Measurements from ENCODE around the gene HIGD2A. TPM values are rescaled to one million over a fixed set of nuclear protein-coding genes. Genes with fewer than 3 reads are reported as not detected.

Gene HIGD2A
- total and polyA plus RNA-seq, 9 of the 15 experiments (the other 6 are each of a cell fraction or from before 2014, with no cell fraction given), result 94.7 to 264 (median 163) TPM

DNA sequence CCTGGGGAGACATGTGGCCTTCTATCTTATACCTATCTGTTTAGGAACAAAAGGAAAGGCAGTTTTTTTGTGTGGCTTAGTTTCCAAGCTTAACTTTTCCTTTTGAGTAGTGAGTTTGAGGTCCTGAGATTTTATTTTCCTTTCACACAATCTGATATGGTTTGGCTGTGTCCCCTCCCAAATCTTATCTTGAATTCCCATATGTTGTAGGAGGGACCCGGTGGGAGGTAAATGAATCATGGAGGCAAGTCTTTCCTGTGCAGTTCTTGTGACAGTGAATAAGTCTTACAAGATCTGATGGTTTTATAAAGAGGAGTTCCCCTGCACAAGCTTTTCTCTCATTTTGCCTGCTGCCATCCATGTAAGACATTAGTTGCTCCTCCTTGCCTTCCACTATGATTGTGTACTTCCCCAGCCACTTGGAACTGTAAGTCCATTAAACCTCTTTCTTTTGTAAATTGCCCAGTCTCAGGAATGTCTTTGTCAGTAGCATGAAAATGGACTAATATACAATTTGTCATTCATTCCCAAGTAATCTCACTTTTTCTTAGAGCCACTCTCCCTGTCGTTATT is 32.5 kb downstream of the HIGD2A start (continued):
- TF ChIP-seq, protein P1, sequence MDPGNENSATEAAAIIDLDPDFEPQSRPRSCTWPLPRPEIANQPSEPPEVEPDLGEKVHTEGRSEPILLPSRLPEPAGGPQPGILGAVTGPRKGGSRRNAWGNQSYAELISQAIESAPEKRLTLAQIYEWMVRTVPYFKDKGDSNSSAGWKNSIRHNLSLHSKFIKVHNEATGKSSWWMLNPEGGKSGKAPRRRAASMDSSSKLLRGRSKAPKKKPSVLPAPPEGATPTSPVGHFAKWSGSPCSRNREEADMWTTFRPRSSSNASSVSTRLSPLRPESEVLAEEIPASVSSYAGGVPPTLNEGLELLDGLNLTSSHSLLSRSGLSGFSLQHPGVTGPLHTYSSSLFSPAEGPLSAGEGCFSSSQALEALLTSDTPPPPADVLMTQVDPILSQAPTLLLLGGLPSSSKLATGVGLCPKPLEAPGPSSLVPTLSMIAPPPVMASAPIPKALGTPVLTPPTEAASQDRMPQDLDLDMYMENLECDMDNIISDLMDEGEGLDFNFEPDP (CRISPR knock-in tag; IDR thresholded peaks at IDR 0.05), result no peak
- TF ChIP-seq GTF2B (IDR thresholded peaks at IDR 0.05; ENCODE audit: extremely low read depth, insufficient read length) (no peak), ZKSCAN3 (CRISPR knock-in tag; IDR thresholded peaks at IDR 0.05) (no peak), NUFIP1 (IDR thresholded peaks at IDR 0.05; ENCODE audit: partially characterized antibody) (no peak), RBBP5 (IDR thresholded peaks at IDR 0.05; ENCODE audit: borderline replicate concordance, insufficient read depth, low read length, poor library complexity, severe bottlenecking) (no peak), ZNF75A (CRISPR knock-in tag; IDR thresholded peaks at IDR 0.05) (no peak), DDX20 (tag; IDR thresholded peaks at IDR 0.05; ENCODE audit: low read depth) (no peak), MTA2 (IDR thresholded peaks at IDR 0.05; ENCODE audit: low read depth) (peak; percentile 26; the same call in 1 of the 2 replicates), ZNF165 (CRISPR knock-in tag; IDR thresholded peaks at IDR 0.05; ENCODE audit: borderline replicate concordance) (no peak), ZNF175 (CRISPR knock-in tag; IDR thresholded peaks at IDR 0.05; ENCODE audit: low read depth) (no peak), THAP12 (CRISPR knock-in tag; IDR thresholded peaks at IDR 0.05) (no peak), KLF16 (IDR thresholded peaks at IDR 0.05) (no peak), TCF3 (CRISPR knock-in tag; IDR thresholded peaks at IDR 0.05) (peak; percentile 56)
- TF ChIP-seq, protein P2, sequence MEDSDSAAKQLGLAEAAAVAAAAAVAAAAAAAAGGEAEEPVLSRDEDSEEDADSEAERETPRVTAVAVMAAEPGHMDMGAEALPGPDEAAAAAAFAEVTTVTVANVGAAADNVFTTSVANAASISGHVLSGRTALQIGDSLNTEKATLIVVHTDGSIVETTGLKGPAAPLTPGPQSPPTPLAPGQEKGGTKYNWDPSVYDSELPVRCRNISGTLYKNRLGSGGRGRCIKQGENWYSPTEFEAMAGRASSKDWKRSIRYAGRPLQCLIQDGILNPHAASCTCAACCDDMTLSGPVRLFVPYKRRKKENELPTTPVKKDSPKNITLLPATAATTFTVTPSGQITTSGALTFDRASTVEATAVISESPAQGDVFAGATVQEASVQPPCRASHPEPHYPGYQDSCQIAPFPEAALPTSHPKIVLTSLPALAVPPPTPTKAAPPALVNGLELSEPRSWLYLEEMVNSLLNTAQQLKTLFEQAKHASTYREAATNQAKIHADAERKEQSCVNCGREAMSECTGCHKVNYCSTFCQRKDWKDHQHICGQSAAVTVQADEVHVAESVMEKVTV (CRISPR knock-in tag; IDR thresholded peaks at IDR 0.05), result no peak
- TF ChIP-seq, protein P3, sequence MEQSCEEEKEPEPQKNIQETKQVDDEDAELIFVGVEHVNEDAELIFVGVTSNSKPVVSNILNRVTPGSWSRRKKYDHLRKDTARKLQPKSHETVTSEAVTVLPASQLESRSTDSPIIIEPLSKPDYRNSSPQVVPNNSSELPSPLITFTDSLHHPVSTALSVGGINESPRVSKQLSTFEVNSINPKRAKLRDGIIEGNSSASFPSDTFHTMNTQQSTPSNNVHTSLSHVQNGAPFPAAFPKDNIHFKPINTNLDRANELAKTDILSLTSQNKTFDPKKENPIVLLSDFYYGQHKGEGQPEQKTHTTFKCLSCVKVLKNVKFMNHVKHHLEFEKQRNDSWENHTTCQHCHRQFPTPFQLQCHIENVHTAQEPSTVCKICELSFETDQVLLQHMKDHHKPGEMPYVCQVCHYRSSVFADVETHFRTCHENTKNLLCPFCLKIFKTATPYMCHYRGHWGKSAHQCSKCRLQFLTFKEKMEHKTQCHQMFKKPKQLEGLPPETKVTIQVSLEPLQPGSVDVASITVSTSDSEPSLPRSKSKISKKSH (CRISPR knock-in tag; IDR thresholded peaks at IDR 0.05), result no peak
- TF ChIP-seq, protein P4, sequence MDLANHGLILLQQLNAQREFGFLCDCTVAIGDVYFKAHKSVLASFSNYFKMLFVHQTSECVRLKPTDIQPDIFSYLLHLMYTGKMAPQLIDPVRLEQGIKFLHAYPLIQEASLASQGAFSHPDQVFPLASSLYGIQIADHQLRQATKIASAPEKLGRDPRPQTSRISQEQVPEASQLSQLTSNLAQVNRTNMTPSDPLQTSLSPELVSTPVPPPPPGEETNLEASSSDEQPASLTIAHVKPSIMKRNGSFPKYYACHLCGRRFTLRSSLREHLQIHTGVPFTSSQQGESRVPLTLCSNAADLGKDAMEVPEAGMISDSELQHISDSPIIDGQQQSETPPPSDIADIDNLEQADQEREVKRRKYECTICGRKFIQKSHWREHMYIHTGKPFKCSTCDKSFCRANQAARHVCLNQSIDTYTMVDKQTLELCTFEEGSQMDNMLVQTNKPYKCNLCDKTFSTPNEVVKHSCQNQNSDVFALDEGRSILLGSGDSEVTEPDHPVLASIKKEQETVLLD (IDR thresholded peaks at IDR 0.05), result no peak
- TF ChIP-seq, protein P5, sequence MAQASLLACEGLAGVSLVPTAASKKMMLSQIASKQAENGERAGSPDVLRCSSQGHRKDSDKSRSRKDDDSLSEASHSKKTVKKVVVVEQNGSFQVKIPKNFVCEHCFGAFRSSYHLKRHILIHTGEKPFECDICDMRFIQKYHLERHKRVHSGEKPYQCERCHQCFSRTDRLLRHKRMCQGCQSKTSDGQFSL (CRISPR knock-in tag; IDR thresholded peaks at IDR 0.05), result no peak
- TF ChIP-seq, protein P5 (tag; IDR thresholded peaks at IDR 0.05), result no peak
